Left cardiac atrium (tissue), 4 donors: ENCODE data around the gene FOXA2. TPM values are rescaled to one million over a fixed set of nuclear protein-coding genes. Genes with fewer than 3 reads are reported as not detected.
A peak's percentile ranks its signal among the peaks of the same experiment; 100 is the strongest.

Experiments used
- ATAC-seq, 2 donors: fragments of 200-7000 bp; cut with Tn5 transposase; one replicate each; pipeline ENCODE4 v1.9.1; 2020; ENCODE audit warnings: mild to moderate bottlenecking in 2 of 2, moderate library complexity in 2 of 2
- DNase-seq: peaks from one replicate; pipeline ENCODE4 v3.0.0-alpha.2; 2020
- intact Hi-C, 2 donors: fragments of 100-400 bp; cut with DNase I; formaldehyde crosslinking; loops; one replicate each; pipeline versions ENCODE4 v1.14.1 to v1.15.1; 2022 to 2023
- total RNA-seq, 2 donors: library from RNA; stranded (reverse); fragmentation: NEBNext Ultra II Directional; extraction: Animal tissue kit (Norgen Biotek cat#: 25700); gene quantifications; one replicate each; pipeline ENCODE4 v1.2.1, GENCODE V29; 2021
- donor health status: DM: no; HTN: yes; CAD: no.
- donor health status: DM: no; HTN: yes; CAD: no; lungs with severe emphysema.
- donor health status: DM: yes; HTN: yes; CAD: no.
- donor health status: Dilated cardiomyopathy.

Gene FOXA2
- total RNA-seq, 2 donors from 2014 or later, result not detected

- no peak for DNase-seq
- intact Hi-C loops, result loop anchor here in 1 of 2 donors (10.0 kb wide), 1 partner anchor 251 kb away; no protein-coding TSS in a partner anchor
- ATAC-seq, result no peak
Observed at GRCh38 chr20:22585786-22586493, 1.6 kb upstream of the FOXA2 start.

DNA sequence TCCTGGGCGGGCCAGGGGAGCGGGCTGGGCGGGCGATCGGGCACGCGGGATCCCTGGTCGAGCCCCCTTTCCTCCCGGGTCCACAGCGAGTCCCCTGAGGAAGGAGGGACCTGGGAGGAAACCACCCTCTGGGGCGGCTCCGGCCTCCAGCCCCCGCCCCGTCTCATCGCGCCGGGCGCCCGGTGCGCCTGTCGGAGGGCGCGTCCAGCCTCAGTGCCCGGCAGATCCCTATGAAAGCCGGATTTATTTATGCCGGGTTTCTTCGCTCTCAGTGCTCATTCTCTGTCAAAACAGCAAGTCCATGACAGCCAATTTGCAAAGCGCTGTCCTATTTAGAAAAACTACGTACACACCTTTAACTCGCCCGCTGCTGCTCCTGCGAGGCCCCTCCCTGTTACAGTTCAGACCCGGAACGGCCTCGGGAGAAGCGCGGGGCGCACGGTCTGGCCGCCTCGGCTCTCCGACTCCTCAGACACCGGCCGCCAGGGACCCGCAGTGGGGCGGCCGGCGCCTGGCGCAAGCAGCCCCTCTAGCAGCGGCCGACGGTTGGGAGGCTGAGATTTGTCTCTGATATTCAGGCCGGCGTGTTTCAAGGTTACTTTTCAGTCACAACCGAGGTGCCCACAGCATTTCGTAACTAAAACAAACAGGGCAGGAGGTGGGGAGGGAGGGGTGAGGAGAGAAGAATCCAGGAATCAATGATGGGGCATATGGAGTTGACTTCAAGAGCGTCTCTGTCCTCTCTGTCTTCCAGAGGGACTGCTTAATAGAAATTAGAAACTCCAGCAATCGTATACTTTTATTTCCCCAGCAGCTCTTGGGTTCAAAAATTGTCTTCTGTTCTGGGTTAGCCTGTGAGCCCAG lies 782 bp upstream of the FOXA2 start:
- DNase-seq (no peak), ATAC-seq (no peak)
- intact Hi-C loops, result loop anchor here in 1 of 2 donors (10.0 kb wide), 1 partner anchor 250 kb away; no protein-coding TSS in a partner anchor

DNA sequence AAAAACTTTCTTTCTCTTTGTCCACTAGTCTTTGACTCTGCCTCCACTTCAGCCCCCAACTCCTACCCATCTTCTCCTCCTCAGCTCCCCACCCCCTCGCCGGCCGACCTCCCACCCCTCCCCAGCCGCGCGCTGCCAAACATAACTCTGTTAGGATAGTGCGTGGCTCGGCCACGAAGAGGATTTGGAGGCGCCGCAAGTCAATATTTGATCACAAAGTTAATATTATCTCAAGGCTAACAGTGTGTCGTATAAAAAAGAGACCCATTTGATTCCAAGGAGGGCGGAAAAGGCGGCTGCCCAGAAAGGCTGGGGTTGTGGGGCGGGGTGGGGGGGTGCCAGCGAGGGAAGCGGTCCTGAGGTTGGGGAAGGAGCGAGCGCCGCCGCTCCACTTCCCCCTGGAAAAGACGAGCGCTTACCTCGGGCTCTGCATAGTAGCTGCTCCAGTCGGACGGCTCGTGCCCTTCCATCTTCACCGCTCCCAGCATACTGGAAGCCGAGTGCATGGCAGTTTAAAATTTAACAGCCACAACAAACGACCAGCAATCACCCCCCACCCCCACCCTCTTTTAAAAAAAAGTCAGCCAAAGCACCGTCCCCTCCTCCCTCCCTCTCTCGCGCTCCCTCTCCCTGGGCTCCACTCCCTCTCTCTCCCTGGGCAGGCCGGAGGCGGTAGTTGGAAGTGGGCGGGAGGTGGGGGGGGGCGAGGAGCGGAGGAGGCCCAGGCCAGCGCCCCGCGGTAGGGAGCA lies 425 bp downstream of the FOXA2 start:
- intact Hi-C loops, result loop anchor here in 1 of 2 donors (10.0 kb wide), 1 partner anchor 249 kb away; no protein-coding TSS in a partner anchor
- DNase-seq, result no peak
- peak in 1 of 2 donors; percentile 40 for ATAC-seq

- ATAC-seq (no peak), DNase-seq (no peak)
- intact Hi-C loops, result loop anchor here in 1 of 2 donors (10.0 kb wide), 1 partner anchor 248 kb away; no protein-coding TSS in a partner anchor
Observed at GRCh38 chr20:22582964-22583772, 1.2 kb downstream of the FOXA2 start.

GRCh38 chr20:22582386-22582963 lies 1.9 kb downstream of the FOXA2 start:
- intact Hi-C loops, result loop anchor here in 1 of 2 donors (10.0 kb wide), 1 partner anchor 248 kb away; no protein-coding TSS in a partner anchor
- DNase-seq, result no peak
- ATAC-seq, result no peak

DNA sequence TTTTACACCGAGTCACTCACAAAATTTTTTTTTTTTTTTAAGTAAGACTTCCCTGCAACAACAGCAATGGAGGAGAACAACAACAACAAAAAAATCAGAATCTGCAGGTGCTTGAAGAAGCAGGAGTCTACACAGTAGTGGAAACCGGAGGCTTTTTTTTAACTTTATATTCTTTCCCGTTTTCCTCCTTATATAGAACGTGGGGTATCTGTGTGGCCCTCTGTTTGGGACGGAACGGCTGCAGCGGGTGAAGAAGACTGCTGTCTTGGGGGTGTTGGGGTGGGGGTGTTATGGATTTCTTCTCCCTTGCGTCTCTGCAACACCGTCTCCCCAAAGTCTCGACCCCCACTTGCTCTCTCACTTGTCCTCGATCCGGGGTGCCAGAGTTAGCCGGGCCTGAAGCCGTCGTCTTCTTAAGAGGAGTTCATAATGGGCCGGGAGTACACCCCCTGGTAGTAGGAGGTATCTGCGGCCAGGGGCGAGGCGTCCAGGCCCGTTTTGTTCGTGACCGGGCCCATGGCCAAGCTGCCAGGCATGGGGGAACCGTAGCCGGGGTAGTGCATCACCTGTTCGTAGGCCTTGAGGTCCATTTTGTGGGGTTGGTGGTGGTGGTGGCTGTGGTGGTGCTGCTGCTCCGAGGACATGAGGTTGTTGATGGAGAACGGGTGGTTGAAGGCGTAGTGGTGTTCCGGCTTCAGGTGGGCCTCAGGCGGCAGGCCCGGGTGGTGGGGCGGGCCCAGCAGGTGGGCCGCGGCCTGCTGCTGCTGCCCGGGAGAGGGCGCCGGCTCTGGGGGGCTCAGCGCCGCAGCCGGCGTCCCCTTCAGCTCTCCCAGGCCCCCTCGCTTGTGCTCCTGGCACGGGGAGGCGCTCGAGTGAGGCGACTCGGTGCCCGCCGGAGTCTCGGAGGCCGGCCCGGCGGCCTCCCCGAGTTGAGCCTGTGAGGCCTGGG lies 2.7 kb downstream of the FOXA2 start:
- ATAC-seq, result no peak
- no peak for DNase-seq
- intact Hi-C loops, result loop anchor here in 1 of 2 donors (10.0 kb wide), 1 partner anchor 247 kb away; no protein-coding TSS in a partner anchor

- ATAC-seq, result no peak
- intact Hi-C loops, result loop anchor here in 1 of 2 donors (10.0 kb wide), 1 partner anchor 245 kb away; no protein-coding TSS in a partner anchor
- DNase-seq, result no peak
Observed at GRCh38 chr20:22579711-22580697, 4.4 kb downstream of the FOXA2 start.

DNA sequence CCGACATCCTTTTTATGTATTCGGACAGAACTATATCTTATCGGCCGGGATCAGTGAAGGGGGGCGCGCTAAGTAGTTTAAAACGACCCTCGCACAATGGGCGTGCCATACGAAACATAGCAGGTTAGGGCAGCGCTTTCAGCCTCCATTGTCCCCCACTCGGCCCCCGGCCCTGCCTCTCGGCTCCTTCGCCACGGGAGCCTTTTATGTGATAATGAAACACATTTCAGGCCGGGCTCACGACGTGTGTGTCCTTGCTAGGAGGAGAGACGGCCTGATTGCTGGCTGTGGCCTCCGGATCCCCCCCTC lies 5.3 kb downstream of the FOXA2 start:
- intact Hi-C loops, result no loop called here
- ATAC-seq (no peak), DNase-seq (no peak)

GRCh38 chr20:22578221-22579118 lies 5.9 kb downstream of the FOXA2 start:
- intact Hi-C loops, result no loop called here
- DNase-seq, result no peak
- no peak for ATAC-seq

DNA sequence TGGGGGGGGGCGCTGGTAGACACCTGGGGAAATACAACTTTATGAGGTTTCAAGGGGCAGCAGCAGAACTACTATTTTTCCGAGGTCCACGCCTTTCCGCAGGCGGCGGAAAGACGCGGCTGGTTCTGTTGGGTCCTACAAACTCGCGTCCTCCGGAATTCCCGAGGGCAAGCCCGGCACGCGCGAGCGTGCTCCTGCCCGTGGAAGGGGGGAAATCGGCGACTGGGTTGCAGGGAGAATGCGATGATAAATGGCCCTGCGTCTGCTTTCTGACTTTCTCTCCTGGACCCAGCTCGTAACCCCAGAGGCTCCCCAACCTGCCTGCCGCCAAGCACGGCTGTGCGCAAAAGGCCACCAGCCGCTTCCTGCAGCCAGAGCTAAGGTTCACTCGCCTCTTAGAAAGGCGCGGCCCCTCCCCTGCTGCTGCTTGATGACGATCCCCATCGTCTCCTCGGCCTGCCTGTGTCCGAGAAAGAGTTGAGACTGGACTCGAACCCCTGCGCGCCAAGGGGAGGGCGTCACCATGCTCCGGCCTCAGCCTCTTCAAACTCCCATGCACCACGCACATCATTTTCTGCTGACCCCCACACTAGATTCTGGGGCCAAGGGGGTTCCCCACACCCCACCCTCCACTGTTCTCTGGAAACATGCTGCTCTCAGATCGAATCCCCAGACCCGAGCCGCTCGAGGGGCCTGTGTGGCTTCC lies 6.7 kb downstream of the FOXA2 start:
- DNase-seq (no peak), ATAC-seq (no peak)
- intact Hi-C loops, result no loop called here

DNA sequence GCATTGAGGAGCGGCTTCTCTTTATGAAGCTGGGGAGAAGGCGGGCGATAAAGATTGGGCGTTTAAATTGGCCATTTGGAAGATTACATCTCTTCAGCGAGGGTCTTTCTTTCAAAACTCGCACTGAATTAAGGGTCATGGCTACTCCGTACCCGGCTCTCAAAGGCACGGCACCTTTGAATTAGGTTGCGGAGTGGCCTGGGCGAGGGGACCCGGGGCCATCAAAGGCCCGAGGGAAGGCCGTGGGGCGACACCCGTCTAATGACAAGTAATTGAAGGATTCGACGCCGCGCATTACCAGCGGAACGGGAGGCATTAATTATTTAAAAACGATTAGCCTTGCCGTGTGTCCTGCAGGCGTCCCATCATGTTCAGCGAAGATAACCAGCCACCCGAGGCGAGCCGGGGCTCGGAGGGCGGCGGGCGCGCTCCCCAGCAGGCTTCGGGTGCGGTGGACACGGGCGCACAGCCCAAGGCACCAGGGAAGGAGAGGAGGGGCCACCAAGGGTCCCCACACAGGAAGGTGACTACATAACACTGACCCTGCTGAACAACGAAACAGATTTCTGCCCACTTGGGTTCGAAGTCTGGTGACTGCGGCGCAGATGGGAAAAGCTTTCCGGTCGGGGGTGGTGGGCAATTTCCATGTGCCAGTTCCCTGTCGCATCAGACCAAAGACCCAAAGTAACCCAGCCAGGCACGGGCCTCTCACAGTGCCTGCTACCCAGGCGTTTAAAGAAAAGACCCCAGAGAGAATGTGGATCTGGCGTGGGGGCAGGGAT lies 7.4 kb downstream of the FOXA2 start:
- DNase-seq (no peak), ATAC-seq (no peak)
- intact Hi-C loops, result no loop called here

DNA sequence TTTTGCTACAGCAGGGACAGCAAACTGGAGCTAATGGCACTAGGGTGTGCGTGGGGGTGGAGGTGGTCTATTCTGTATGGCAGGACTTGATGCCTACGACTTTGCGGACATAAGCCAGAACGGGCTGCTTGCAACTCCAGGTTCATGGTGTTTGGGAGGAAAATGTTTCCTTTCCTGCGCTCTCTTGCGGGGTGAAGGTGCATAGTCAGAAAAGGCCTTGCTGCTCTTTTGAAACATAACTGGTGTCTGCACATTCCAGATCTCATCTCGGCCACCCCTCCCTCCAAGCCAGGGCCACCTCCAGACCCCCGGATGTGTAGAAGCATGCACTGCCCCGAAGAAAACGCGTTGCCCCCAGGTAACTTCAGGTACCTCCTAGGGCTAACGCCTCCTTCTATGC lies 8.1 kb downstream of the FOXA2 start:
- intact Hi-C loops, result no loop called here
- ATAC-seq, result no peak

GRCh38 chr20:22575737-22576136 lies 8.6 kb downstream of the FOXA2 start:
- intact Hi-C loops, result no loop called here
- DNase-seq, result no peak
- no peak for ATAC-seq

More for the DNA sequence above, 8.1 kb downstream of the FOXA2 start:
- DNase-seq, result no peak
